Endothelial cell of umbilical vein (primary cell): ENCODE measurements around the gene SYNJ1. TPM values are rescaled to one million over a fixed set of nuclear protein-coding genes. Genes with fewer than 3 reads are reported as not detected.

ENCODE experiments used
- BruUV-seq: library from RNA; stranded (reverse); fragments of 400-500 nt; replicated peaks from 2 replicates; lab custom pipeline; 2021; lab: Mats Ljungman, UMichigan
- CTCF ChIA-PET: fragments of 300-600, 350-600 bp; sonication (Branson Sonifier 250); formaldehyde crosslinking; loops from one replicate; lab custom pipeline; 2021; ENCODE audit warnings: antibody characterized with exemption, inconsistent platforms; lab: Charles Lee
- POLR2A ChIA-PET: fragments of 300-600, 350-600 bp; sonication (Branson Sonifier 250); formaldehyde crosslinking; loops from one replicate; lab custom pipeline; 2021; ENCODE audit warnings: antibody characterized with exemption, inconsistent platforms; lab: Charles Lee
- DNase-seq: peaks from one replicate; pipeline ENCODE4 v3.0.0-alpha.2; 2011; ENCODE audit warnings: low read depth, low spot score
- FAIRE-seq: peaks from 2 replicates; lab custom pipeline; 2011; peaks lifted over from hg19 to GRCh38; lab: Jason Lieb, UNC
- H2AFZ ChIP-seq: 2 replicates; pipeline ENCODE4 v1.6.0; 2012; ENCODE audit warnings: low read depth, low read length, control low read depth, inconsistent platforms
- H3K27ac ChIP-seq: 2 replicates; pipeline ENCODE4 v1.5.1; 2011; ENCODE audit warnings: low read depth, mild to moderate bottlenecking, control low read depth, low read length, moderate library complexity; ENCODE audit not compliant: insufficient read depth
- H3K27me3 ChIP-seq, 2 experiments: 2 replicates each; pipeline versions ENCODE4 v1.6.0 to v1.6.1; 2011; ENCODE audit warnings: low read length in 2 of 2, mixed read lengths in 1 of 2; ENCODE audit not compliant: control insufficient read depth in 2 of 2, insufficient read depth in 2 of 2
- H3K36me3 ChIP-seq, 2 experiments: 2 replicates in 1 of 2; 3 replicates in 1 of 2; pipeline ENCODE4 v1.5.1; 2011; ENCODE audit warnings: low read length in 2 of 2, mild to moderate bottlenecking in 1 of 2, moderate library complexity in 1 of 2; ENCODE audit not compliant: control insufficient read depth in 2 of 2, insufficient read depth in 2 of 2; ENCODE audit errors: extremely low read depth in 1 of 2
- H3K4me1 ChIP-seq: 3 replicates; pipeline ENCODE4 v1.5.1; 2011; ENCODE audit warnings: mild to moderate bottlenecking, low read length; ENCODE audit not compliant: control insufficient read depth, insufficient read depth; ENCODE audit errors: extremely low read depth
- H3K4me2 ChIP-seq: 2 replicates; pipeline ENCODE4 v1.6.1; 2011; ENCODE audit warnings: low read length, control low read depth, mixed read lengths; ENCODE audit not compliant: insufficient read depth
- H3K4me3 ChIP-seq, 3 experiments: fragments of 200-600 bp in 1 of 3; sonication (generic), shearing (Covaris generic) in 1 of 3; replicated peaks in 1 of 3; 2 replicates each; pipeline ENCODE4 v1.5.1; 2011 to 2016; ENCODE audit warnings: control low read depth in 3 of 3, low read length in 3 of 3, mild to moderate bottlenecking in 2 of 3, inconsistent platforms in 1 of 3, low read depth in 1 of 3, moderate library complexity in 1 of 3; ENCODE audit not compliant: insufficient read depth in 1 of 3
- H3K79me2 ChIP-seq: 2 replicates; pipeline ENCODE4 v1.6.0; 2012; ENCODE audit warnings: low read length, inconsistent platforms; ENCODE audit not compliant: control insufficient read depth, insufficient read depth
- H3K9ac ChIP-seq: replicated peaks from 2 replicates; pipeline ENCODE3; 2011; ENCODE audit warnings: low read length, control low read depth; ENCODE audit not compliant: insufficient read depth; ENCODE audit errors: extremely low read depth
- H3K9me1 ChIP-seq: replicated peaks from 3 replicates; pipeline ENCODE4 v1.6.0; 2011; ENCODE audit warnings: mild to moderate bottlenecking, low read length; ENCODE audit not compliant: control insufficient read depth, insufficient read depth; ENCODE audit errors: extremely low read depth
- H3K9me3 ChIP-seq: replicated peaks from 2 replicates; pipeline ENCODE4 v1.5.1; 2012; ENCODE audit warnings: low read length, inconsistent platforms; ENCODE audit not compliant: control insufficient read depth, insufficient read depth
- H4K20me1 ChIP-seq: replicated peaks from 2 replicates; pipeline ENCODE3; 2011; ENCODE audit warnings: mild to moderate bottlenecking, low read length; ENCODE audit not compliant: control insufficient read depth, insufficient read depth; ENCODE audit errors: extremely low read depth
- CTCF ChIP-seq, 2 donors: IDR thresholded peaks; 1 replicate in 1 of 2; 2 replicates in 1 of 2; pipeline ENCODE4 v1.5.1; 2011; ENCODE audit warnings: low read length in 2 of 2, mild to moderate bottlenecking in 2 of 2, moderate library complexity in 2 of 2, control low read depth in 1 of 2, inconsistent platforms in 1 of 2, low read depth in 1 of 2; ENCODE audit not compliant: insufficient read depth in 1 of 2; ENCODE audit errors: extremely low read depth in 1 of 2
- EZH2 ChIP-seq: IDR thresholded peaks from 2 replicates; pipeline ENCODE4 v1.6.1; 2012; ENCODE audit warnings: borderline replicate concordance, low read depth, mild to moderate bottlenecking, moderate library complexity, low read length, inconsistent platforms; ENCODE audit not compliant: severe bottlenecking
- FOS ChIP-seq: IDR thresholded peaks from 2 replicates; pipeline ENCODE4 v1.6.1; 2011; ENCODE audit warnings: mild to moderate bottlenecking, low read length, moderate library complexity, borderline replicate concordance; ENCODE audit not compliant: insufficient read depth
- GATA2 ChIP-seq: IDR thresholded peaks from 2 replicates; pipeline ENCODE4 v1.7.0; 2011; ENCODE audit warnings: low read depth, mild to moderate bottlenecking, moderate library complexity, mixed read lengths, low read length; ENCODE audit not compliant: insufficient read length, insufficient read depth
- JUN ChIP-seq: IDR thresholded peaks from 2 replicates; pipeline ENCODE4 v1.6.1; 2011; ENCODE audit warnings: borderline replicate concordance, low read depth; ENCODE audit not compliant: insufficient read length, insufficient read depth
- MAX ChIP-seq: IDR thresholded peaks from 2 replicates; pipeline ENCODE4 v1.6.1; 2011; ENCODE audit not compliant: insufficient read depth, insufficient read length
- MYC ChIP-seq: IDR thresholded peaks from one replicate; pipeline ENCODE4 v1.6.1; 2011; ENCODE audit warnings: mild to moderate bottlenecking, low read depth, low read length
- POLR2A ChIP-seq: IDR thresholded peaks from 2 replicates; pipeline ENCODE4 v1.6.1; 2012; ENCODE audit warnings: low read depth, mild to moderate bottlenecking, control low read depth, low read length
- POLR2AphosphoS5 ChIP-seq: IDR thresholded peaks from 2 replicates; pipeline ENCODE4 v1.6.1; 2012; ENCODE audit warnings: low read depth, mild to moderate bottlenecking, control low read depth, low read length, moderate library complexity; ENCODE audit not compliant: insufficient read depth
- dilution Hi-C: fragments of 300-500 bp; cut with MboI; formaldehyde crosslinking; loops from one replicate; pipeline ENCODE4 v1.15.0; 2019; ENCODE audit warnings: low sequenced_read_pairs; ENCODE audit not compliant: extremely low pct_ligation_motif_present
- intact Hi-C: fragments of 100-400 bp; cut with micrococcal nuclease; formaldehyde crosslinking; loops from one replicate; pipeline ENCODE4 v1.10.0; 2022
- polyA plus RNA-seq, 4 experiments: library from polyadenylated mRNA; depleted of rRNA in 3 of 4; stranded (reverse) in 3 of 4; unstranded in 1 of 4; fragments of >200 nt; gene quantifications; 2 replicates each; pipeline versions ENCODE4 v1.2.1 to v1.2.3, GENCODE V29; 2011 to 2012; ENCODE audit warnings: missing spikeins in 1 of 4
- total RNA-seq: library from RNA; stranded (reverse); gene quantifications from 2 replicates; pipeline ENCODE4 v1.2.3, GENCODE V29; 2021

SYNJ1 gene
- total and polyA plus RNA-seq, 2 donors (not counting 3 experiments of a cell fraction or from before 2014, with no cell fraction given), result 5.9 to 17.0 TPM

GRCh38 chr21:32741336-32741735 lies 13.5 kb upstream of the SYNJ1 start:
- Histone ChIP-seq H3K36me3 (peaks cover 2 to 36% of the 10 kb centered on the region in 2 experiments), H3K79me2 (peaks cover under 1% of the 10 kb centered on the region), H3K27ac (no peak overlapping the region), H3K9me1 (no peaks in the 10 kb centered on the region), H3K4me2 (no peak overlapping the region), H3K9me3 (no peaks in the 10 kb centered on the region), H3K4me3 (no peak overlapping the region), H3K27me3 (no peaks in the 10 kb centered on the region), H2AFZ (no peak overlapping the region), H3K4me1 (no peaks in the 10 kb centered on the region), H3K9ac (no peak overlapping the region), H4K20me1 (no peaks in the 10 kb centered on the region)
- dilution Hi-C loops, result no loop called here
- intact Hi-C loops, result loop anchor here (5.0 kb wide), 1 partner anchor 89 kb away; no protein-coding TSS in a partner anchor
- DNase-seq, result no peak
- BruUV-seq, result no TSS peak
- ChIA-PET POLR2A (no interaction called here), CTCF (no interaction called here)
- no peak for TF ChIP-seq MAX
- TF ChIP-seq FOS, result no peak
- no peak for TF ChIP-seq CTCF (IDR thresholded peaks at IDR 0.05; ENCODE audit: extremely low read depth in 1 of 2, insufficient read depth in 1 of 2, low read depth in 1 of 2, low read length in 2 of 2)
- TF ChIP-seq GATA2, result no peak
- no peak for TF ChIP-seq POLR2AphosphoS5
- no peak for TF ChIP-seq JUN
- TF ChIP-seq POLR2A, result no peak
- TF ChIP-seq MYC, result no peak
- TF ChIP-seq EZH2, result no peak
- FAIRE-seq, result no peak
